Measurements from ENCODE around the gene NXPE3.
A peak's percentile ranks its signal among the peaks of the same experiment; 100 is the strongest.

Gene NXPE3

DNA sequence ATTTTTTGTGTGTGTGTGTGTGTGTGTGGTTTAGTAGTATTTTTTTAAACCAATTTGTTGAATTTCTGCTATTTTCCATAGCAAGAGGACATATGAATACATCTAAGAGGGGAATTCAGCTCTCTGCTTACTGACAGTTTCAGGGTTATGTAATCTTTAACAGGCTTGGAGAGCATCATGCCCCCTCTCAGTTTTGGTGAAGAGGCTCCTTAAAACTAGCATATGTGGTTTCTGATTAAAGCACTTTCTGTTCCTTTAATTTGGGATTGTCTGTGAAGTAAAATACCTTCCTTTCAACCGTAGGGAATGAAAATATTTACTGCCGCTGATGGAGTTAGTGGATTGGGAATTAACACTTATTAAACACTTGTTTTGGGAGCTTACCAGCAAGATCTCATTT, 50.9 kb downstream of the NXPE3 start:
- no peak for DNase-seq

DNA sequence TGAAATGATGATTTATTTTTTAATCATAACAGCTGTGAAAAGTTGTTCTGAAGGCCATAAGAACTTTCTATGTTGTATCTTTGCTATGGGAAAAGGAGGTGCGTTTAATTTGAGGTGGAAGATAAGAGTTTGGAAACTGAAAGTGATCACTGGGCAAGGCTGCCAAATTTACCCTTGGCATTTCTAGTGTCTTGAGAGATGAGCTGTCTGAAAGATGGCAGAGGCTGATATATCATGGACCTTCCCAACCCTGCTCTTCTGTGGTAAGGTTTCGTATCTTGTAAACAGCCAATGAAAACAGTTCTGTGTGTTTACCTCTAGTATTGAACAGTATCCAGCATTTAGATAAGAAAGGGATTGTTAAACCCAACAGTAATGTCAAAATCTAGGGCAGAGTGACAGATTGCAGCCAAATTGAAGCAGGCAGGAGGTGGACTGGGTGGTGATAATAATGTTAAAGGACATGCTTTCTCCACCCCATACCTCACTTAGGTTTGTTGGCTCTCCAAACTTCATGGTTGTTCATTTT, 54.5 kb downstream of the NXPE3 start:
- no peak for DNase-seq

DNA sequence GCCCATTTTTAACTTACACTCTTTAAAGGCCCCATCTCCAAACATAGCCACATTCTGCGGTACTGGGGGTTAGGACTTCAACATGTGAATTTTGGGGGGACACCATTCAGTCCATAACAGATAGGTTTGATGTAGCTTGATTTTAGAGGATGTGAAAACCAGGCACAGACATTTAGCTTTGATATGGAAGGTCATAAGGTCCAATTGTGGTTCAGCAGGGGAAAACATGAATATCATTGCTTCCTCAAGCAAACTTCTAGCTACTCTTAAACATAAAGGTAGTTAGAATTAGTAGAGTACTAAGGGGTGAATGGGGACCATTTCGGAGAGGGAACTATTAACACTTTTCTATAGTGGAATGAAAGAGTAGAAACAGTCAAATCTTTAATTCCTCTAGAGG, 56.7 kb downstream of the NXPE3 start:
- DNase-seq: no peak

DNA sequence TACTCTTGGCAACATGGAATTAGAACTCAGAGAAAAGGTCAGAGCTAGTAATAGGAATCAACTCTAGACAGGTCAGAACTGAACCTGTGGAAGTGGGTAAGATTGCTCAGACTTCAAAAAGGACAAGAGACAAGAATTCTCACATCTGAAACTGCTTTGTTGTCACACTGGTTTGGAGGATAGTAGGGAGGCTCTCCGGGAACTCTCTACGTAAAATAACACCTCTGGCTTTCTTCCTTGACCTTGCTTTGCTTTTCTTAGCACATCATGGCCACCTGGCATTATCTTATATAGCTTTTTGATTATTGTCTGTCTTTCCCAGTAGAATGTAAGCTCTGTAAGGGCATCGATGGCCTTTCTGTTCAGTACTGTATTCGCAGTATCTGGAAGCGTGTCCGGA, 57.1 kb downstream of the NXPE3 start:
- no peak for DNase-seq

DNA sequence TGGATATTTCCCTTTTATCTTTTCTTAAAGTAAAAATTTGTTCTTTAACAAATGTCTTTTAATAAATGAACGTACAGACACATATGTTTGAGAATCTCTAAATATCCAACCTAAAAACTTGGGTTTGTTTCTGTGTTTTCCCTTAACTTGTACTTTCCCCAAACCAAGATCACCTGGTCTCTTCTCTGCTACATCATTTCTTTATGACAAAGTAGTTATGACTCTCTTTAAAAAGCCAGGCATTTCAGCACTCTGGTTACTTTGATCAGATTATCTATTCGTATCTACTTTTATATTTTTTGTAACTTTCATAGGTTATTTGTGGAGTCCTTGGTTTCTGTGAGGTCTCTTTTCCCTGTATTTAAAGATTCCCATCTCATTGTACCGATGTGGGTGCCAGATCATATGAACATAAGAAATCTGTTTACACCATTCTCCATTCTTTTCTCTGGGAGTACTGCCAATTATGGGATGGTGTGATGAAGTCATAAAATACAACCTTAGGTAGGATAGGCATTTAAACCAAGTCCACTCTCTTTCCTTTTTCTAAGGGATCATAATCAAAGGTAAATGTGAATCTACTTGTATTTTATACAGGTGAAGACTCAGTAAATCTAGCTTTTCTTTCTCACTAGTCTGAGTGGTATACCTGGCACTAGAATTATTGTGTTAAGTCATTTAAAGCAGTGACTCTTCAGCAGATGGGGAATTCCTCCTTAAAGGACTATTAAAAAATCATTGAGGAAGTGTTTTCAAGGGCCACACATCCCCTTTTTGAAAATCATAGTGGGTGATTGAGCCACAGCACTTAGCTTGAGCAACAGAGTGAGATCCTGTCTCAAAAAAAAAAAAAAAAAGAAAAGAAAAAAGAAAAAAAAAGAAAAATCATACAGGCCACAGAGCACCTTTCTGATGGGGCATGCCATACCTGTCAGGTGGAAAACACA, 57.9 kb downstream of the NXPE3 start:
- DNase-seq: peak; percentile 3

DNA sequence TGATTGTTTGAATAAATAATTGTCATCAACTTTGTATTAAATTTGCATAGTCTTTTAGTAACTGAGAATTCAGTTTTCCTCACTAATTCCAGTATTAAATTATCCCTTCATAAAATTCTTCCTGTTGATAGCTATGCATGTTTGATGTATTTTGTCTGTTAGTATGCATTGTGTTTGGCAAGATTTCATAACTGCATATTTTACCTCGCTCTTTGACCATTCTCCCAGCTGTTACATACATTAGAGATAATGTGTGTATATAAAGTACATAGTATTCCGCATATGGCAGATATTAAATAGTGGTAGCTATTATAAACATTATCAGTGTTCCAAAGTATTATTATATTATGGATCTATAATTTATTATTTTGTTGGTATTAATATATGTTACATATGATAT, 59.7 kb downstream of the NXPE3 start:
- no peak for DNase-seq

DNA sequence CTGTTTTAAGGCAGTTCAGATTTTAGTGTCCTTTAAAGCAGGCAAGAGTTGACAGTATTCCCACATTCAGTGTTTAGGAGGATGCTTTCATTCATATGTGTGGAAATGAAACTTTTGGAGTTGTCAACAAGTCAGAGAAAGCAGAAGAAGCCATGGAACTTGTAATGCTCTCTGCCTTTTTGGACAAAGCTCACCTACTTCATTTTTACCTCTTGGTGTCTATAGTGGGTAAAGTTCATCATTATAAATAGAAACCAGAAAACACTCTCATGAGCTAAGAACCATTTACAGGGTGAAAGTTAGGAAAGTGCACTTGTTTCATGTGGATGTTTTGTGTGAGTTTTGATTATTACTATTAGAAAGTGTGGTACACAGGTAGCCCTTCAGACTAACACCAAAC, 61.1 kb downstream of the NXPE3 start:
- no peak for DNase-seq

DNA sequence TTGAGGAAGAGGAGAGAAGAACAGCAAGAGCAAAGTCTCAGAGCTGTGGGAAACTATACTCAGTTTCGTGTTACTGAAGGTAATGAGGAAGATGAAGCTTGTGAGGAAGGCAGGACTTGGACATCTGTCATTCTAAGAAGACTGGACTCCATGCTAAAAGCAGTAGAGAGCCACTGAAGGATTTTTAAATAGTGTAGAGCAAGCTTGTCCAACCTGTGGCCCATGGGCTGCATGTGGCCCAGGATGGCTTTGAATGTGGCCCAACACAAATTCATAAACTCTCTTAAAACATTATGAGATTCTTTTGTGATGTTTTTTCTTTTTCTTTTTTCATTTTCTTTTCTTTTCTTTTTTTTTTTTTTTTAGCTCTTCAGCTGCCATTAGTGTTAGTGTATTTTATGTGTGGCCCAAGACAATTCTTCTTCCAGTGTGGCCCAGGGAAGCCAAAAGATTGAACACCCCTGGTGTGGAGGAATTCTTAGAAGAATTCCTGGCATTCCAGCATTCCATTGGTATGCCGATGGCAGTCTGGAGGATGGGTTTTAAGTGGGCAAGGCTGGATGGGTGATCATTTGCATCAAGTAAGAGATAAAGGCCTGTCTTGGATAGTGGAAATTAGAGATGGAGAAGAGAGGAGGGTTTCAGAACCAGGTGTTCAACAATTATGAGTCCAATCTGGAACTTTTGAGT, 63.4 kb downstream of the NXPE3 start:
- DNase-seq: no peak

DNA sequence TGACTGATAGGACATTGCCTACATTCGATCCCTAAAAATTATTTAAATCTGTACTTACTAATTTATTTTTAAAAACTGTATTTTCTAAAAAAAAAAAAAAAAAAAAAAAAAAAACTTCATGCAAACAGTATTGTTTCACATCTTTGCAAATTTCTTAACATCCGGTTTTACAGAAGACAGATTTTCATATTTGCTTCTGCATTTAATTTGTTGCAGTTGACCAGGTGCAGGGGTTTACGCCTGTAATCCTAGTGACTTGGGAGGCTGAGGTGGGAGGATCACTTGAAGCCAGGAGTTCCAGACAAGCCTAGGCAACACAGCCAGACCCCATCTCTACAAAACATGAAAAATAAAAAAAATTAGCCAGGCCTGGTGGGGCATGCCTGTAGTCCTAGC, 63.9 kb downstream of the NXPE3 start:
- DNase-seq: no peak

DNA sequence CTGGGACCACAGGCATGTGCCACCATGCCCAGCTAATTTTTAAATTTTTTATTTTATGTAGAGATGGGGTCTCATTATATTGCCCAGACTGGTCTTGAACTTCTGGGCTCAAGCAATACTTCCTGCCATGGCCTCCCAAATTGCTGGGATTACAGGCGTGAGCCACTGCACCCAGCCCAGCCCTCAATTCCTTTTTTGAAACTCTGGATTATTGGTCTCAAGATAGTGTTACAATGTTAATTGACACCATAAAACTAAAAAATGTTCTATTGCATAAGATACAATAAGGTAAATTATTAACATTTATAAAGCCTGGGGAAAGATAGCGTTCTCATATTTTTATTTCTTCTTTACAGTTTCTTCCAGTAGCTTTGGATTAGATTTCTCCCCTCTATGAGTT, 66.4 kb downstream of the NXPE3 start:
- no peak for DNase-seq

DNA sequence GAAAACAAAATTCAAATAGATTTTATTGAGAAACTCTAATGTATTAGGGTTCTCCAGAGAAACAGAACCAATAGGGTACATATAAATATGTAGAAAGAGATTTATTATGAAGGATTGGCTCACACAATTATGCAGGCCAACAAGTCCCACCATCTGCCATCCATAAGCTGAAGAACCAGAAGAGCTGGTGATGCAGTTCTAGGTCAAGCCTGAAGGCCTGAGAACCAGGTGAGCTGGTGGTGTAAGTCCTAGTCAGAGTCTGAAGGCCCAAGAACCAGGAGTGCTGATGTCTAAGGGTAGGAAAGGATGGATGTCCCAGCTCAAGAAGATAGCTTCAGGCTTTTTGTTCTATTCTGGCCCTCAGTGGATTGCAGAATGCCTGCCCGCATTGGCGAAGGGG, 67.7 kb downstream of the NXPE3 start:
- DNase-seq: no peak

DNA sequence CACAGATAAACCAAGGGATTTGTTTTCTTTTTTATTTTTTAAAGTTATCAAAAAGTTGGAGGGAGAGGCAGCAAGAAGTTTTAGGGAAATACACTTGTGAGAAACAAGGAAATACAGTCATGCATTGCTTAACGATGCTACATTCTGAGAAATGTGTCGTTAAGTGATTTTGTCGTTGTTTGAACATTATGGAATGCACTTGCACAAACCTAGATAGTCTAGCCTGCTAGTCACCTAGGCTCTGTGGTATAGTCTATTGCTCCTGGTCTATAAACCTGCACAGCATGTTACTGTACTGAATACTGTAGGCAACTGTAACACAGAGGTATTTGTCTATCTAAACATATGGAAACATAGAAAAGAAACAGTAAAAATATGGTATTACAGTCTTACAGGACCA, 68.3 kb downstream of the NXPE3 start:
- DNase-seq: no peak

DNA sequence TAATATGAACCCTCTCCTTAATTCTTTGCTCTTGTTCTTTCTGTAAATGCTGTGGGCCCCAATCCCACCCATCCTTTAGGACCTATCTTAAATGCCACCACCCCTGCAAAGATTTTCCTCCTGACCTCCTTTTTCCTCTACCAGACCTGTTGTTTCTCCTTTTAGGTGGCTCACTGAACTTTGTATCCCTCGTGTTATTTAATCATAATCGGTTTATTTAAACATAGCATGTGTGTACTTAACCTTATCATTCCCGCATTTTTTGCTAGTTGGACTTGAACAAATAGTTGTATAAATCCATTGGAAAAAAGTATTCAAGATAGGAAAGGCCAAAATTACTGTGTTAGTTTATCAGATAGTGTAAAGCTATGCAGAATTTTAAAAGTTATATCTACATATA, 69.3 kb downstream of the NXPE3 start:
- no peak for DNase-seq

DNA sequence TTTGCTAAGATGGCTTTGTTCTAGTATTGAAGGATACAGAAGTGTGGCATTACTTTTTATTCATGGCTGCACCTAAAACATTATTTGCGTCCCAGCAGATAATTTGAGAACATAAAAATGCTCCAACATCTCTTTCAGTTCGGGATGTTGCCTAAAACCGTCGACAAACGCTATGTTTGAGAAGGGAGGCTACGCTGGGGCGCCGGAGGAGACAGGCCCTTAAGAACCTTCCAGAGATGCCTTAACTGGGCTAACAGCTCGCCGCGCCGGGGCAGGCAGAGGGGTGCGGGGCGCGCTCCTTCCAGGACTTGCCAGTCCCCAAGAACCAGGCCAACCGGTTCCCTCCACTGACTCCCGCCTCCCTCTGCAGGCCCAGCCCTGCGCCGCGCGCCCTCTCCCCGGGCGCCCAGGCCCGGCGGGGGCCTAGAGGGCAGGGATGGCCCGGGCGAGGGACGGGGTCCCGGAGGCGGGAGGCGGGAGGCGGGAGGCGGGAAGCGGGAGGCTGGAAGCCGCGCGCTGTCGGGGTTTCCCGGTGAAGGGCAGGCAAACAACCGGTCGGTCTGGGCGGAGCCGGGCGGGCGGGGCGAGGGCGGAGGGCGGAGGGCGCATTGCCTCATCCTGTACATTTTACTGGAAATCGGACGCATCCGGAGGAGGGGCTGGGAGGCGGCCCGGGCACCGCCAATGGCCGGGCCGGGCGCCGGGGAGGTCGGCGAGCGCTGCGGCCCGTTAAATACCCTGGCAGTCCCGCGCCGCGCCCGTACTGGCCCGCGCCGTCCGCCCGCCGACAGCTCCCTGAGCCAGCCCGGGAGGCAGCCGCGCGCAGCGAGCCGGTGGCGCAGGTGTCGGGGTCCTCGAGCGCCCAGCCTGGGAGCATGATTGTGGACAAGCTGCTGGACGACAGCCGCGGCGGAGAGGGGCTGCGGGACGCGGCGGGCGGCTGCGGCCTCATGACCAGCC, 70.0 kb downstream of the NXPE3 start, which contains the start of gene NFKBIZ:
TSS of gene NFKBIZ (plus strand) at position 761 of the 960 bp plus-strand sequence. CDS start at position 876, 115 bp downstream.
- peak; percentile 75 for DNase-seq

DNA sequence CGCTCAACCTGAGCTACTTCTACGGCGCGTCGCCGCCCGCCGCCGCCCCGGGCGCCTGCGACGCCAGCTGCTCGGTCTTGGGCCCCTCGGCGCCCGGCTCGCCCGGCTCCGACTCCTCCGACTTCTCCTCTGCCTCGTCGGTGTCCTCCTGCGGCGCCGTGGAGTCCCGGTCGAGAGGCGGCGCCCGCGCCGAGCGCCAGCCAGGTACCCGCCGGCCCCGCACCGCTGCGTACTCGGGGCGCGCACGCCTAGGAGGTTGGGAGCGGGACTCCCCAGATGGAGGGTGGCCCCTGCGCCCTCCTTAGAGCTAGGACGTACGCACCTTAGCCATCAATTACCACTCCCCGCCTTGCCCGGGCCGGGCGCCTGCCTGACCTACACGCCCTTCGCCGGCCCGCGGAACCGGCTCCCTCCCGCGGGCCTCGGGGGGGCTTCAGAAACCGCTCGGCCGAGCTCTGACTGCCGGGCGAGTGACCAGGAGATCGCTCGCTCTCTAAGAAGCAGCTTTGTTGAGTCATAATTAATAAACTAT, 70.8 kb downstream of the NXPE3 start:
- peak; percentile 33 for DNase-seq

DNA sequence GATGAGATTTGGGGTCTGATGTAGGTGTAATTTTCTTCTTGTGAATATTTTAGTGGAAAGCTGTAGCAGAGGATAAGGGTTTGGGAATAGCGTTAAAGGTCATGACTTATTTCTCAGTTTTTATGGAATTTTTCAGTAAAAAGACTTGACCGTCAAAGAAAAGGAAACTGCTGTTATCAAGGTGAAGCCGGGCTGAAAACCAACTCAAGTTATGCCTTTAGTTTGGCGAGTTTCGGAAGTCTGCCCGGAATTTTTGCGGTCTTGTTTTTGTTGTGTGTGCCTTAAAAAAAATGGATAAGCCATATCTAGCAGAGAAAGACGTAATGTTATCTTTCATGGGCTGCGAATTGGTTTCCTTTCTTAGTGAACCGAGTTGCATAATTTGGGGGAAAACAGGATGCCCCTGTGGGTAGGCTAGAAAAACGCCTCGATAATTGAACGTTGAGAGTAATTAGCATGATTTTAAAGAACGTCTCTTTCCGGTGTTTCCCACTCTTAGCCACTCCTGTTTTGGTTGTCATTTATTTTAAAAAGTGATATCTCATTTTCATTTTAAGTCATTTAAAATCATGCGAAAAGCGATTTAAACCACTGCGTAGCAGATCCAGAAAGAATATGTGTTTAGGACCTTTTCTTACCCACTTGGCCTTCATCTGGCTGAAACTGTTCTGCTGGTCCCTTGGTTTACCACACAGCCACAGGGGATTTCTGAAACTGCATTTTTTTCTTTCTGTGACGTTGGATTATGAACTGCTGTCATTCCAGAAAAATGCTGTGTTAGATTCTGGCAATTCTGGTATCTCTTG, 71.4 kb downstream of the NXPE3 start:
- DNase-seq: no peak

DNA sequence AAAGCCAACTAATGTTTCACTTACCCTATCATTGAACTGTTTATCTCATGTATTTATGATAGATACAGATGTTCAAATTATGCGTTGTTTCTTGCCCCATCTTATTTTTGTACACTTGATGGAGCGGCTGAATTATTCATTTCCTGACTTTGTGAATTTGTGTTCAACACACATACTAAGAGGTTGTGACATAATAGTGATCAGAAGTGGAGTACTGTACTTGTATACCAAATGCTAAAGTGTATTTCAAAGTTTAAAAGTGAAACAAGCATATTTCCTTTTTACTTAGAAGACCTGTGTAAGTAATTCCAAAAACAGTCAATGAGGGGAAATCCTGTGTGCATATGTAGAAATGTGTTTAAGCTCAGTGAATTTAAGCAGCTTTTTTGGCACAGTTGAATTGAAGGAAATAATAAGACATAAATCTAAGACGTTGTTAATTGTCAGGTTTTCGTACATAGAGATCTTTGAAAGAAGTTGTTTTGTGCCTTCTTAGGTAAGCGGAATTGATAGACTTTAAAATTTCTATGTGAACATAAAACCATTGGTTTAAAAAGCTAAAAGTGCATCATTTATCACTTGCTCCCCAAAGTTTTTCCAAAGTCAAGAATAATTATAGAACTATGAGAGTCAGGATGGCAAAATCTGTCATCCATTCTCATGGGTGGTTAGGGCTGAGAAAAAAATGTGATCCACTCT, 72.2 kb downstream of the NXPE3 start:
- DNase-seq: no peak

DNA sequence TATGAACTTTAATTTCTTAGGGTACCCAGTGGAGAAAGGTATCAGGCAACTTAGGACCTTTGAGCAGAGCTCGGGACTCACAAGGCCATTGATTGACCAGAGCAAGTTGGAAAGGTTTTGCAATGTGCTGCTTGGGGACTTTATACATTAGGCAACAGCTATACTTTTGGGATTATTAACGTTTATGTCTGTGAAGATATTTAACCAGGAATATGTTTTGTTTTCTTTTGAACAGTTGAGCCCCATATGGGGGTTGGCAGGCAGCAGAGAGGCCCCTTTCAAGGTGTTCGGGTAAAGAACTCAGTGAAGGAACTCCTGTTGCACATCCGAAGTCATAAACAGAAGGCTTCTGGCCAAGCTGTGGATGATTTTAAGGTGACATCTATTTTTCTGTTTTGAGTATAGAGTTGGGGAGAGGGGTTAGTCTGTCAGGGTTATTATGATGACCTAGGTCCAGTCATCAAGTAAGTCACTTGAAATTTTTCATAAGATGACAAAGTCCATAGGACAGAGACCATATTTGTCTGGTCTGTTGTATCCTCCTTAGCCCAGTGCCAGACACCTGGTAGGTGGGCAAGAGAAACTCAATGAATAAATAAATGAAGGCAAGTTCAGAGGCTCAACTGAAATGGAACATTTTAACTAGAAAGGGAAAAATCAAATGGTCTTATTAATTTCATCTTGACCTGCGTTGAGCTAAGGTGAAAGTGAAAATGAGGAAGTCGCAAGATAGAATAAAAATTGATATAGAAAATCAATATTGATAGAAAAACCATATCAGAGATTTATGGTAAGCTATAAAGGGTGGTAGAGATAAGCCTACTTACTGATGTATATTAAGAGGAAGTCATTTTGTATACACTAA, 73.1 kb downstream of the NXPE3 start:
- DNase-seq: no peak

DNA sequence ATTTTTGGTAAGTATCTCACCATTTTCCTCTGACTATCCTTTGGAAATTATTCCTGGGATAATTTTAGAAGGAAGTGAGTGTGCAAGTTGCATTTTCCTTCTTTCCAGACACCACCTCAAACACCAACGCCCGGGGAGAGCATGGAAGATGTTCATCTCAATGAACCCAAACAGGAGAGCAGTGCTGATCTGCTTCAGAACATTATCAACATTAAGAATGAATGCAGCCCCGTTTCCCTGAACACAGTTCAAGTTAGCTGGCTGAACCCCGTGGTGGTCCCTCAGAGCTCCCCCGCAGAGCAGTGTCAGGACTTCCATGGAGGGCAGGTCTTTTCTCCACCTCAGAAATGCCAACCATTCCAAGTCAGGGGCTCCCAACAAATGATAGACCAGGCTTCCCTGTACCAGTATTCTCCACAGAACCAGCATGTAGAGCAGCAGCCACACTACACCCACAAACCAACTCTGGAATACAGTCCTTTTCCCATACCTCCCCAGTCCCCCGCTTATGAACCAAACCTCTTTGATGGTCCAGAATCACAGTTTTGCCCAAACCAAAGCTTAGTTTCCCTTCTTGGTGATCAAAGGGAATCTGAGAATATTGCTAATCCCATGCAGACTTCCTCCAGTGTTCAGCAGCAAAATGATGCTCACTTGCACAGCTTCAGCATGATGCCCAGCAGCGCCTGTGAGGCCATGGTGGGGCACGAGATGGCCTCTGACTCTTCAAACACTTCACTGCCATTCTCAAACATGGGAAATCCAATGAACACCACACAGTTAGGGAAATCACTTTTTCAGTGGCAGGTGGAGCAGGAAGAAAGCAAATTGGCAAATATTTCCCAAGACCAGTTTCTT, 74.2 kb downstream of the NXPE3 start:
- no peak for DNase-seq
